Ammon's horn (tissue), 1 donor: ENCODE data around the gene LURAP1L.
"Not testable (repeated sequence)": the region's sequence is repeated elsewhere in the genome, so short reads cannot be mapped to it uniquely, and the experiment has no call there.

Experiments used
- DNase-seq: peaks from one replicate; pipeline ENCODE4 v3.0.0-alpha.2; 2016; ENCODE audit warnings: low spot score

Gene LURAP1L

DNA sequence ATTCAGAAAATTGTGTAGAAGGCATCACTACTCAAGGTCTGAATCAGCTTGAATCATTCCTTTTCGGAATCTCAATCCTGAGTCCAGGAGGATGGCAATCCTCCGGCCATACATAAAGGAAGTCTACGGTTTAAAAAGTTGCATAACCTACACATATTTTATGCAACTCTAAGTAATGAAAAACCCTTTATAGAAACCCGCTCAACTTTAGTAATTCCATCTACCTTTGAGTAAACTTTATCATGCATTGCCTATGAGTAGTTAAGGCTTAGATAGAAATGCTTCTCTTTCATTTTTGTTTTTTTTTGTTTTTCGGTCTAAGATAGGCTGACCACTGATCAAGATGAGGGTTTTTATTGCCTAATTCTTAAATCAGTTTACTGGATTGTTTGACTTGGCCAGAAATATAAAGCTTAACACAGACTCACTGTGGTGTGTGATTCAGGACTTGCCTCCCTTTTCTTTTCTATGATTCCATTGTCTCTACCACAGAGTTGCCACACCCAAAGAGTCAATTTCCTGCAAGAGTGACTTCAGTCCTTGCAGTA is 85.0 kb downstream of the LURAP1L start:
- DNase-seq = no peak

GRCh38 chr9:12860998-12861397 is 86.2 kb downstream of the LURAP1L start:
- no peak for DNase-seq

DNA sequence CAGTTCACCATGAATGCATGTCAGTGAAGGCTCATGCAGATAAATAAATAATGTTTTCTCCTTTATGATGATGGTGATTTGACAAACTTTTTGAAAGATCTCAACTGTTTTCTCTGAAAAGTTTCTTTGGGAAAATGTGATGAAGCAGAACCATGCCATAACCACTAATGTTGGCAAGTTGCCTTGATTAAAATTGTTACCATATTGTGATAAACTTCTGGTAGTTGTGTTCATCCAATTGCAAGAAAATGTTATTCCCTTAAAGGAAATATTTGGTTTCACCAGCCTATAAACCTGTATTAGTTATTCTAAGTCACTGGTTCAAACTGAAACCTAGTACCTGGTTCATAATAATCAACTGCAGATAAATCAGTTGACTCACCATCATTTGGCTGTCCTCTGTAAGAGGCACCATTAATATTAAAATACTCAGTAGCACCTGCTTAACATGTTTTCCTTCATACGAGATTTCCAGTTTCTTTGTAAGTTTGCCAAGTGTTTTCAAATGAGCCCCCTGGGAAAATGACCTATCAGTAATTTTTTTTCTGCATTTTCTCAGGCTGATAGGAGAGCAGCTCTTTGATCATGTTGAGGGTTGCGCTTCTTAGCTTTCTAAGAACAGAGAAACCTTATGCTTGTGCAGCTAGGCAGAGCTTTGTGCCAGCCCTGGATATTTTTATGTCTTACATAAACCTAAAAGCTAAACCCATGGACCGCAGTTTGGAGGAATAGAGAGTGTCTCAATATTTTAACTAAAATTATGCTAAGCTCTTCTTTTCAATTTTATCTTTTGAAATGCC is 88.0 kb downstream of the LURAP1L start:
- no peak for DNase-seq

GRCh38 chr9:12863618-12864017 is 88.8 kb downstream of the LURAP1L start:
- DNase-seq = no peak

- DNase-seq = not testable (repeated sequence)
These were observed 90.6 kb downstream of the LURAP1L start for GRCh38 chr9:12865380-12865779.
